Measurements from ENCODE around the gene CADM3.

Gene CADM3

GRCh38 chr1:159161719-159162026, 9.7 kb upstream of the CADM3 start:
- H3K9ac ChIP-seq (ENCODE audit: low read length), result no peak overlapping the region
- H4K8ac ChIP-seq (ENCODE audit: low read depth, low read length), result no peak overlapping the region
- DNase-seq, result no peak
- no peak overlapping the region for H3K4me2 ChIP-seq (ENCODE audit: low read length)
- no peak overlapping the region for H3K4ac ChIP-seq (ENCODE audit: low read depth, low read length)
- no peaks in the 10 kb centered on the region for H3K79me2 ChIP-seq (ENCODE audit: control insufficient read depth, insufficient read depth, low read length, poor library complexity)
- no peaks in the 10 kb centered on the region for H3K79me1 ChIP-seq (ENCODE audit: low read length)
- H4K91ac ChIP-seq (ENCODE audit: low read depth, low read length), result no peak overlapping the region
- no peaks in the 10 kb centered on the region for H3K4me1 ChIP-seq (ENCODE audit: control insufficient read depth in 1 of 2, insufficient read depth in 2 of 2, low read length in 2 of 2)
- no peak overlapping the region for H3K14ac ChIP-seq (ENCODE audit: low read length)
- no peak overlapping the region for H4K12ac ChIP-seq (ENCODE audit: low read depth, low read length)
- H2AK5ac ChIP-seq (ENCODE audit: low read length), result no peak overlapping the region
- no peak overlapping the region for H3K18ac ChIP-seq (ENCODE audit: low read length)
- H3K27me3 ChIP-seq (ENCODE audit: insufficient read depth, low read length), result no peaks in the 10 kb centered on the region
- H2BK120ac ChIP-seq (ENCODE audit: insufficient read depth, low read length, poor library complexity), result no peak overlapping the region
- no peak overlapping the region for H2AFZ ChIP-seq (ENCODE audit: insufficient read depth, low read length, poor library complexity)
- no peak overlapping the region for H3K23ac ChIP-seq (ENCODE audit: low read length)
- no peak overlapping the region for H2BK12ac ChIP-seq (ENCODE audit: low read length)
- H3K27ac ChIP-seq (ENCODE audit: low read depth, low read length), result no peak overlapping the region
- no peaks in the 10 kb centered on the region for H3K36me3 ChIP-seq (ENCODE audit: control insufficient read depth in 1 of 2, insufficient read depth in 2 of 2, low read length in 2 of 2)
- no peaks in the 10 kb centered on the region for H3K9me3 ChIP-seq (ENCODE audit: insufficient read depth, low read depth, low read length)
- no peak overlapping the region for H2BK5ac ChIP-seq (ENCODE audit: low read depth, low read length, poor library complexity)
- WGBS (ENCODE audit: extremely low coverage, insufficient coverage, insufficient read length), result no CpG with 5 or more reads among the region's 1 CpG
- no peak overlapping the region for H3K4me3 ChIP-seq (ENCODE audit: low read depth, low read length)

GRCh38 chr1:159162516-159163265, 8.7 kb upstream of the CADM3 start:
- H3K4ac ChIP-seq (ENCODE audit: low read depth, low read length), result no peak overlapping the region
- no peak overlapping the region for H2BK120ac ChIP-seq (ENCODE audit: insufficient read depth, low read length, poor library complexity)
- WGBS (ENCODE audit: extremely low coverage, insufficient coverage, insufficient read length), result no CpG with 5 or more reads among the region's 4 CpGs

GRCh38 chr1:159163614-159164228, 7.7 kb upstream of the CADM3 start:
- Histone ChIP-seq H3K27me3 (ENCODE audit: insufficient read depth, low read length) (no peaks in the 10 kb centered on the region), H3K9ac (ENCODE audit: low read length) (no peak overlapping the region), H3K4me2 (ENCODE audit: low read length) (no peak overlapping the region), H4K12ac (ENCODE audit: low read depth, low read length) (no peak overlapping the region), H3K4me3 (ENCODE audit: low read depth, low read length) (no peak overlapping the region), H2BK5ac (ENCODE audit: low read depth, low read length, poor library complexity) (no peak overlapping the region), H2BK120ac (ENCODE audit: insufficient read depth, low read length, poor library complexity) (no peak overlapping the region), H4K91ac (ENCODE audit: low read depth, low read length) (no peak overlapping the region), H3K4ac (ENCODE audit: low read depth, low read length) (no peak overlapping the region), H3K4me1 (ENCODE audit: control insufficient read depth in 1 of 2, insufficient read depth in 2 of 2, low read length in 2 of 2) (no peaks in the 10 kb centered on the region), H3K23ac (ENCODE audit: low read length) (no peak overlapping the region), H3K79me1 (ENCODE audit: low read length) (no peaks in the 10 kb centered on the region), H4K8ac (ENCODE audit: low read depth, low read length) (no peak overlapping the region), H3K36me3 (ENCODE audit: control insufficient read depth in 1 of 2, insufficient read depth in 2 of 2, low read length in 2 of 2) (no peaks in the 10 kb centered on the region), H2AFZ (ENCODE audit: insufficient read depth, low read length, poor library complexity) (no peak overlapping the region), H2BK12ac (ENCODE audit: low read length) (no peak overlapping the region), H3K27ac (ENCODE audit: low read depth, low read length) (no peak overlapping the region), H3K9me3 (ENCODE audit: insufficient read depth, low read depth, low read length) (no peaks in the 10 kb centered on the region), H2AK5ac (ENCODE audit: low read length) (no peak overlapping the region), H3K79me2 (ENCODE audit: control insufficient read depth, insufficient read depth, low read length, poor library complexity) (no peaks in the 10 kb centered on the region), H3K18ac (ENCODE audit: low read length) (no peak overlapping the region), H3K14ac (ENCODE audit: low read length) (no peak overlapping the region)
- WGBS (ENCODE audit: extremely low coverage, insufficient coverage, insufficient read length), result no CpG with 5 or more reads among the region's 9 CpGs
- no peak for DNase-seq

More at GRCh38 chr1:159162516-159163265, 8.7 kb upstream of the CADM3 start:
- H4K91ac ChIP-seq (ENCODE audit: low read depth, low read length), result no peak overlapping the region
- no peaks in the 10 kb centered on the region for H3K79me2 ChIP-seq (ENCODE audit: control insufficient read depth, insufficient read depth, low read length, poor library complexity)
- no peaks in the 10 kb centered on the region for H3K9me3 ChIP-seq (ENCODE audit: insufficient read depth, low read depth, low read length)
- H3K18ac ChIP-seq (ENCODE audit: low read length), result no peak overlapping the region
- no peaks in the 10 kb centered on the region for H3K36me3 ChIP-seq (ENCODE audit: control insufficient read depth in 1 of 2, insufficient read depth in 2 of 2, low read length in 2 of 2)
- H2BK5ac ChIP-seq (ENCODE audit: low read depth, low read length, poor library complexity), result no peak overlapping the region
- no peak overlapping the region for H2BK12ac ChIP-seq (ENCODE audit: low read length)
- H2AK5ac ChIP-seq (ENCODE audit: low read length), result no peak overlapping the region
- H4K12ac ChIP-seq (ENCODE audit: low read depth, low read length), result no peak overlapping the region
- H3K9ac ChIP-seq (ENCODE audit: low read length), result no peak overlapping the region
- H2AFZ ChIP-seq (ENCODE audit: insufficient read depth, low read length, poor library complexity), result no peak overlapping the region
- no peak overlapping the region for H4K8ac ChIP-seq (ENCODE audit: low read depth, low read length)
- H3K4me3 ChIP-seq (ENCODE audit: low read depth, low read length), result no peak overlapping the region
- H3K27ac ChIP-seq (ENCODE audit: low read depth, low read length), result no peak overlapping the region
- no peaks in the 10 kb centered on the region for H3K4me1 ChIP-seq (ENCODE audit: control insufficient read depth in 1 of 2, insufficient read depth in 2 of 2, low read length in 2 of 2)
- no peak overlapping the region for H3K23ac ChIP-seq (ENCODE audit: low read length)
- no peaks in the 10 kb centered on the region for H3K27me3 ChIP-seq (ENCODE audit: insufficient read depth, low read length)
- DNase-seq, result peak in 1 of 2 donors; percentile 55
- H3K4me2 ChIP-seq (ENCODE audit: low read length), result no peak overlapping the region
- H3K79me1 ChIP-seq (ENCODE audit: low read length), result no peaks in the 10 kb centered on the region
- H3K14ac ChIP-seq (ENCODE audit: low read length), result no peak overlapping the region

DNA sequence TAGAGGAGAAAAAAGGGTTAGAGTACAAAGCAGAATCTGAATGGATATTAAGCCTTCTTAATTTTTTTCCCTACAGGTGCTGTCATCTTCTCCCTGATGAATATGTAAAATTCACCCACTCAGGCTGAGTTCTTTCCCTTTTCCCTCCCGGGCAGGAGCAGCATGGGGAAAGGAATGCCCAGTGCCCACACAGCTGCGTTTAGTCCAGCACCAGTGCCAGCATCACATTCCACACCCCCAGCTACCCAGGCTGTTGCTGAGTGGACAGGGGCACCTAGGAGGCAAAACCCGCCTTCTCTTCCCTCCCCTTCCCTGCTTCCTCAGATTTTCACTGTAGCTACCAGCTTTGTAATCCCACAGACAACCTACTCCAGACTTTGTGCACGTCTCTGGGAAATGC, 3.4 kb upstream of the CADM3 start:
- Histone ChIP-seq H3K14ac (ENCODE audit: low read length) (no peak overlapping the region), H2AFZ (ENCODE audit: insufficient read depth, low read length, poor library complexity) (no peak overlapping the region), H3K18ac (ENCODE audit: low read length) (no peak overlapping the region), H4K91ac (ENCODE audit: low read depth, low read length) (no peak overlapping the region), H3K4me2 (ENCODE audit: low read length) (no peak overlapping the region), H2BK12ac (ENCODE audit: low read length) (no peak overlapping the region), H2BK5ac (ENCODE audit: low read depth, low read length, poor library complexity) (no peak overlapping the region), H3K79me1 (ENCODE audit: low read length) (no peaks in the 10 kb centered on the region), H3K4me3 (ENCODE audit: low read depth, low read length) (no peak overlapping the region), H3K23ac (ENCODE audit: low read length) (no peak overlapping the region), H2AK5ac (ENCODE audit: low read length) (no peak overlapping the region), H3K9ac (ENCODE audit: low read length) (no peak overlapping the region), H3K9me3 (ENCODE audit: insufficient read depth, low read depth, low read length) (no peaks in the 10 kb centered on the region), H3K27ac (ENCODE audit: low read depth, low read length) (no peak overlapping the region), H3K36me3 (ENCODE audit: control insufficient read depth in 1 of 2, insufficient read depth in 2 of 2, low read length in 2 of 2) (no peaks in the 10 kb centered on the region), H4K8ac (ENCODE audit: low read depth, low read length) (no peak overlapping the region), H4K12ac (ENCODE audit: low read depth, low read length) (no peak overlapping the region), H3K79me2 (ENCODE audit: control insufficient read depth, insufficient read depth, low read length, poor library complexity) (no peaks in the 10 kb centered on the region), H2BK120ac (ENCODE audit: insufficient read depth, low read length, poor library complexity) (no peak overlapping the region), H3K4ac (ENCODE audit: low read depth, low read length) (no peak overlapping the region), H3K27me3 (ENCODE audit: insufficient read depth, low read length) (peaks cover 7% of the 10 kb centered on the region), H3K4me1 (ENCODE audit: control insufficient read depth in 1 of 2, insufficient read depth in 2 of 2, low read length in 2 of 2) (peaks cover 2 to 7% of the 10 kb centered on the region in 2 experiments)
- DNase-seq, result no peak
- WGBS (ENCODE audit: extremely low coverage, insufficient coverage, insufficient read length), result no CpG with 5 or more reads among the region's 4 CpGs

Data from trophoblast cell (in vitro differentiated cells and primary cell).